IMR-90 (cell line): ENCODE results near the gene SIK2. TPM values are rescaled to one million over a fixed set of nuclear protein-coding genes. Genes with fewer than 3 reads are reported as not detected.

ENCODE experiments used
- ATAC-seq: fragments of 200-7000 bp; cut with Tn5 transposase; 2 replicates; pipeline ENCODE4 v1.9.1; 2020; ENCODE audit warnings: low read depth, mild to moderate bottlenecking, moderate library complexity
- BruUV-seq: library from RNA; stranded (reverse); fragments of 400-500 nt; replicated peaks from 2 replicates; lab custom pipeline; 2021; lab: Mats Ljungman, UMichigan
- CTCF ChIA-PET: fragments of 300-600 bp; formaldehyde crosslinking; extraction: SDS; loops from one replicate; lab custom pipeline; 2021; ENCODE audit warnings: antibody characterized with exemption; lab: Yijun Ruan, JAX
- POLR2A ChIA-PET: fragments of 300-600 bp; sonication (Branson Sonifier 250); formaldehyde crosslinking; loops from one replicate; lab custom pipeline; 2022; ENCODE audit warnings: antibody characterized with exemption; ENCODE audit not compliant: unreplicated experiment; lab: Charles Lee
- DNase-seq: peaks from one replicate; pipeline ENCODE4 v3.0.0; 2013
- H2AFZ ChIP-seq: replicated peaks from 2 replicates; pipeline ENCODE3; 2013; ENCODE audit warnings: low read length, mild to moderate bottlenecking; ENCODE audit not compliant: poor library complexity
- H2AK5ac ChIP-seq: 2 replicates; pipeline ENCODE4 v1.6.1; 2013; ENCODE audit warnings: low read depth, low read length, inconsistent platforms
- H2AK9ac ChIP-seq: replicated peaks from 2 replicates; pipeline ENCODE3; 2013; ENCODE audit warnings: mild to moderate bottlenecking, low read depth, low read length, moderate library complexity; ENCODE audit not compliant: poor library complexity
- H2BK120ac ChIP-seq: 2 replicates; pipeline ENCODE4 v1.6.1; 2013; ENCODE audit warnings: low read depth, low read length, inconsistent platforms
- H2BK15ac ChIP-seq: 3 replicates; pipeline ENCODE4 v1.6.1; 2013; ENCODE audit warnings: low read depth, low read length, inconsistent platforms
- H2BK20ac ChIP-seq: 2 replicates; pipeline ENCODE4 v1.6.1; 2013; ENCODE audit warnings: low read depth, mild to moderate bottlenecking, inconsistent platforms, low read length, moderate library complexity
- H2BK5ac ChIP-seq: 2 replicates; pipeline ENCODE4 v1.6.1; 2013; ENCODE audit warnings: mild to moderate bottlenecking, low read depth, low read length, inconsistent platforms; ENCODE audit not compliant: poor library complexity, severe bottlenecking
- H3K14ac ChIP-seq: replicated peaks from 2 replicates; pipeline ENCODE4 v1.6.1; 2013; ENCODE audit warnings: low read depth, low read length, inconsistent platforms
- H3K18ac ChIP-seq: 2 replicates; pipeline ENCODE4 v1.6.1; 2013; ENCODE audit warnings: low read depth, low read length, control low read depth
- H3K23ac ChIP-seq: 2 replicates; pipeline ENCODE4 v1.6.1; 2013; ENCODE audit warnings: low read depth, low read length, inconsistent platforms
- H3K27ac ChIP-seq: 2 replicates; pipeline ENCODE4 v1.5.1; 2013; ENCODE audit warnings: mild to moderate bottlenecking, control low read depth, low read length; ENCODE audit not compliant: insufficient read depth
- H3K27me3 ChIP-seq: 2 replicates; pipeline ENCODE4 v1.6.1; 2013; ENCODE audit warnings: low read length; ENCODE audit not compliant: control insufficient read depth, insufficient read depth
- H3K36me3 ChIP-seq: 2 replicates; pipeline ENCODE4 v1.6.1; 2013; ENCODE audit warnings: low read length, mixed read lengths; ENCODE audit not compliant: control insufficient read depth, insufficient read depth
- H3K4ac ChIP-seq: 2 replicates; pipeline ENCODE4 v1.6.1; 2013; ENCODE audit warnings: low read depth, low read length, inconsistent platforms
- H3K4me1 ChIP-seq: 2 replicates; pipeline ENCODE4 v1.6.1; 2013; ENCODE audit warnings: low read length, mixed read lengths; ENCODE audit not compliant: control insufficient read depth, insufficient read depth
- H3K4me2 ChIP-seq: 2 replicates; pipeline ENCODE4 v1.6.1; 2013; ENCODE audit warnings: low read depth, mild to moderate bottlenecking, control low read depth, low read length, moderate library complexity
- H3K4me3 ChIP-seq: 2 replicates; pipeline ENCODE4 v1.5.1; 2013; ENCODE audit warnings: low read depth, mild to moderate bottlenecking, control low read depth, low read length, moderate library complexity; ENCODE audit not compliant: insufficient read depth
- H3K56ac ChIP-seq: 2 replicates; pipeline ENCODE4 v1.6.1; 2013; ENCODE audit warnings: low read length, inconsistent platforms; ENCODE audit not compliant: insufficient read depth; ENCODE audit errors: extremely low read depth
- H3K79me1 ChIP-seq, 2 experiments: 2 replicates each; pipeline ENCODE4 v1.6.1; 2013; ENCODE audit warnings: low read length in 2 of 2, inconsistent platforms in 1 of 2, low read depth in 1 of 2
- H3K9ac ChIP-seq: 2 replicates; pipeline ENCODE4 v1.6.1; 2013; ENCODE audit warnings: low read depth, low read length, control low read depth
- H3K9me1 ChIP-seq: 2 replicates; pipeline ENCODE4 v1.6.1; 2013; ENCODE audit warnings: low read length, inconsistent platforms; ENCODE audit not compliant: insufficient read depth
- H3K9me3 ChIP-seq: 2 replicates; pipeline ENCODE4 v1.6.1; 2013; ENCODE audit warnings: low read length; ENCODE audit not compliant: control insufficient read depth, insufficient read depth
- H4K20me1 ChIP-seq: 2 replicates; pipeline ENCODE4 v1.6.1; 2013; ENCODE audit warnings: low read length, inconsistent platforms; ENCODE audit not compliant: insufficient read depth
- H4K5ac ChIP-seq: 2 replicates; pipeline ENCODE4 v1.6.1; 2013; ENCODE audit warnings: mild to moderate bottlenecking, low read depth, low read length, control low read depth
- H4K8ac ChIP-seq, 2 experiments: 2 replicates each; pipeline ENCODE4 v1.6.1; 2013; ENCODE audit warnings: low read depth in 2 of 2, low read length in 2 of 2, control low read depth in 1 of 2, inconsistent platforms in 1 of 2
- H4K91ac ChIP-seq: 2 replicates; pipeline ENCODE4 v1.6.1; 2013; ENCODE audit warnings: low read depth, low read length, inconsistent platforms; ENCODE audit not compliant: insufficient read depth
- BHLHE40 ChIP-seq: fragments of 150-350 bp; IDR thresholded peaks from 2 replicates; pipeline ENCODE4 v1.6.1; 2016; ENCODE audit warnings: mild to moderate bottlenecking, low read depth, low read length
- CEBPB ChIP-seq: IDR thresholded peaks from 2 replicates; pipeline ENCODE4 v1.6.1; 2012; ENCODE audit warnings: low read depth, low read length, improper control_type of control experiment
- MXI1 ChIP-seq: IDR thresholded peaks from 2 replicates; pipeline ENCODE4 v1.6.1; 2012; ENCODE audit warnings: low read depth, mild to moderate bottlenecking, low read length, moderate library complexity, borderline replicate concordance
- POLR2A ChIP-seq: IDR thresholded peaks from 2 replicates; pipeline ENCODE4 v1.6.1; 2012; ENCODE audit warnings: mild to moderate bottlenecking, low read depth, low read length
- RCOR1 ChIP-seq: IDR thresholded peaks from 2 replicates; pipeline ENCODE4 v1.6.1; 2012; ENCODE audit warnings: mild to moderate bottlenecking, low read length, improper control_type of control experiment; ENCODE audit not compliant: insufficient replicate concordance
- RFX5 ChIP-seq: IDR thresholded peaks from 2 replicates; pipeline ENCODE4 v1.8.0; 2012; ENCODE audit warnings: low read depth, mild to moderate bottlenecking, low read length, moderate library complexity
- WGBS, 2 experiments: methylation state at CpG; one replicate each; pipeline versions ENCODE4 v1.1.5 to v1.1.7; 2013; ENCODE audit warnings: missing lambda C conversion rate in 2 of 2; ENCODE audit not compliant: insufficient read length in 1 of 2; ENCODE audit errors: extremely low coverage in 2 of 2; 5-methylcytosine and 5-hydroxymethylcytosine counted together
- dilution Hi-C: fragments of 300-500 bp; cut with HindIII; formaldehyde crosslinking; loops from one replicate; pipeline ENCODE4 v1.14.3; 2018; ENCODE audit warnings: low sequenced_read_pairs; ENCODE audit not compliant: unreplicated experiment
- in situ Hi-C: fragments of 300-500 bp; cut with MboI; formaldehyde crosslinking; loops from 3 replicates; pipeline ENCODE4 v1.14.3; 2019; ENCODE audit warnings: low sequenced_read_pairs, inconsistent platforms, mixed read lengths
- intact Hi-C: fragments of 100-400 bp; cut with micrococcal nuclease; formaldehyde crosslinking; loops from 2 replicates; pipeline ENCODE4 v1.10.0; 2022
- polyA plus RNA-seq, 3 experiments: library from polyadenylated mRNA; depleted of rRNA; stranded (reverse); fragments of >200 nt; gene quantifications; 2 replicates each; pipeline ENCODE4 v1.2.3, GENCODE V29; 2012; ENCODE audit warnings: low replicate concordance in 1 of 3
- total RNA-seq: library from RNA; depleted of rRNA; stranded (reverse); fragments of >200 nt; gene quantifications from 2 replicates; pipeline ENCODE4 v1.2.3, GENCODE V29; 2012

Gene SIK2
- total and polyA plus RNA-seq, 2 of the 4 experiments (the other 2 are of a cell fraction): 7.9 to 10.4 TPM

- H3K36me3 ChIP-seq: peaks cover 2% of the 10 kb centered on the region; the same call in 1 of the 2 replicates
- H2AK5ac ChIP-seq: no peak overlapping the region
- H4K91ac ChIP-seq: no peak overlapping the region
- no peak overlapping the region for H3K14ac ChIP-seq
- no peak overlapping the region for H2AFZ ChIP-seq
- no peaks in the 10 kb centered on the region; the same call in 1 of the 2 replicates for H3K9me1 ChIP-seq
- intact Hi-C loops (no loop called here), dilution Hi-C loops (no loop called here), in situ Hi-C loops (no loop called here)
- no peak for TF ChIP-seq CEBPB
- no peak for TF ChIP-seq POLR2A
- no peak for TF ChIP-seq BHLHE40
- no peak for TF ChIP-seq MXI1
- no peak for TF ChIP-seq RCOR1
- no peak for TF ChIP-seq RFX5
- peak overlapping the region; percentile 38; the same call in 1 of the 2 replicates for H2BK20ac ChIP-seq
- no peak for DNase-seq
- no CpG with 5 or more reads among the region's 4 CpGs for WGBS, 2 experiments
- H3K4me2 ChIP-seq: no peak overlapping the region
- H3K9ac ChIP-seq: no peak overlapping the region
- H3K4me1 ChIP-seq: peaks cover 14% of the 10 kb centered on the region
- ATAC-seq: no peak
- H3K56ac ChIP-seq: no peak overlapping the region
- peak overlapping the region; percentile 11; the same call in 1 of the 3 replicates for H2BK15ac ChIP-seq
- no peaks in the 10 kb centered on the region; the same call in 1 of the 2 replicates for H4K20me1 ChIP-seq
- peak overlapping the region; percentile 78 for H2BK5ac ChIP-seq
- H3K18ac ChIP-seq: no peak overlapping the region; the same call in 1 of the 2 replicates
- H3K27ac ChIP-seq: no peak overlapping the region
- no peak overlapping the region for H4K8ac ChIP-seq
- no peaks in the 10 kb centered on the region for H3K9me3 ChIP-seq
- peak overlapping the region; percentile 22; the same call in 1 of the 2 replicates for H3K4ac ChIP-seq
- ChIA-PET POLR2A (no interaction called here), CTCF (no interaction called here)
- H3K79me1 ChIP-seq: peaks cover 9 to 53% of the 10 kb centered on the region in 2 experiments
- no peak overlapping the region for H3K4me3 ChIP-seq
- BruUV-seq: no TSS peak
- peak overlapping the region; percentile 4; the same call in 1 of the 2 replicates for H3K23ac ChIP-seq
- peak overlapping the region; percentile 24; the same call in 1 of the 2 replicates for H2BK120ac ChIP-seq
- H3K27me3 ChIP-seq: no peaks in the 10 kb centered on the region
- no peak overlapping the region; the same call in 1 of the 2 replicates for H4K5ac ChIP-seq
- no peak overlapping the region for H2AK9ac ChIP-seq
These were observed 30.4 kb downstream of the SIK2 start for GRCh38 chr11:111632516-111633220.
